Mesenteric fat pad (tissue), 1 donor: ENCODE measurements around the gene GMPPB. TPM values are rescaled to one million over a fixed set of nuclear protein-coding genes. Genes with fewer than 3 reads are reported as not detected.
"Not testable (repeated sequence)": the region's sequence is repeated elsewhere in the genome, so short reads cannot be mapped to it uniquely, and the experiment has no call there.

Experiments
- DNase-seq: peaks from one replicate; pipeline ENCODE4 v3.0.0-alpha.2; 2020; ENCODE audit warnings: low spot score
- long read RNA-seq: library from polyadenylated mRNA; unstranded; transcript quantifications from one replicate; pipeline ENCODE4 v2.0.0, GENCODE V29; 2020
- total RNA-seq: library from RNA; stranded (reverse); fragmentation: NEBNext Ultra II Directional; extraction: Animal tissue kit (Norgen Biotek cat#: 25700); gene quantifications from one replicate; pipeline ENCODE4 v1.2.1, GENCODE V29; 2021
- donor health status: DM: yes; HTN: yes; CAD: no.

The GMPPB gene
- total RNA-seq: 45.4 TPM
- long read RNA-seq, full-length matches to known transcripts: 366 of 445 reads
- long read RNA-seq, partial matches to known transcripts: 15 of 445 reads
- long read RNA-seq, other reads (novel, unspliced or antisense): 64 of 445 reads

DNA sequence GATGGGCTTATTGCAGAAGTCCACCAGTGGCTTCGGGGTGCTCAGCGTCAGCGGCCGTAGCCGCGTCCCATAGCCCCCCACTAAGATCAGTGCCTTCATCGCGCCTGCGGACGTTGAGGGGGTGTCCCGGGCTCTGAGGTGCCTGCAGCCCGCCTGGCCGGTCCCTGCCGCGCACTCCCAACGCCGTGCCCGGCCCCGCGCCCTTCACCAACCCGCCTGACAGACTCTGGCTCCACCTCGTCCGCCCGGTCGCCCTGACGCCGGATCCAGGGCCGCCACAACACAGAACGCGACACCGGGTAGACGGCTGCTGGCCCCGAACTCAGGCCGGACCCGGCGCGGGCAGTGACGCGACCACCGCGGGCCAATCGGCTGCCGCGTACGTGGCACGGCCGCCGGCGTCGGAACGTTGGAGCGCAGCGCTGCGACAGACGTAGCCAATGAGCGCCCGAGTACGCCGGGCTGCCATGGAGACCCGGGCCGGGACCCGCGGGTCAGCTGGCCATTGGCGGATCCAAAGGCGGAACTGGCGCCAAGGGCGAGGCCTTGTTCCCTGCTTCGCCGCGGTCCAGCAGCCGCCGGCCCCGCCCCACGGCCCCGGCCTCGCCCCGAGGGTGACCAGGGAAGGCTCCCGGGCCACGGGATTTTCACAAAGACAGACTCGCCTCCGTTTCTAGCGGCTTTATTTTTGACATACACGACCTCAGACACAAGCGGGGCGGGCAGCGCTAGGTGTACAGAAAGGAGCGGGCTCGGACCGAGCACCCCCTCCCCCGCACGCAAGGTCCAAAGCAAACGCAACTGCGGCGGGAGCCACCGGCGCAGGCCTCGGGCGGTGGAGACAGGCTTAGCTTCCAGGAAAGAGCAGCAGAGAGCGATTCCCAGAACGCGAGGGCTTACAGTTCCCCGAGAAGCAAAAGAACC lies at the start of gene GMPPB:
Gene GMPPB, minus strand, starts transcription at position 324 of the 924 bp plus-strand sequence. Its CDS starts 225 bp downstream, at position 99.
- DNase-seq: peak; percentile 99

DNA sequence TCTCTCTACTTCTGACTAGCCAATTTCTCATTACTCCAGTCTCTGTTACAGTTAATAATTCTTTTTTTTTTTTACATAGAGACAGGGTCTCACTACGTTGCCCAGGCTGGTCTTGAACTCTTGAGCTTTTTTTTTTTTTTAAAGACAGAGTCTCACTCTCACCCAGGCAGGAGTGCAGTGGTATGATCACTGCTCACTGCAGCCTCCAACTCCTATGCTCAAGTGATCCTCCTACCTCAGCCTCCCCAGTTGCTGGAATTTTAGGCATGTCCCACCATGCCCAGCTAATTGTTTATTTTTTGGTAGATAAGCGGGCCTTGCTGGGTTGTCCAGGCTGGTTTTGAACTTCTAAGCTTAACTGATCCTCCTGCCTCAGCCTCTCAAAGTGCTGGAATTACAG lies 49.0 kb upstream of the GMPPB start:
- DNase-seq: no peak

DNA sequence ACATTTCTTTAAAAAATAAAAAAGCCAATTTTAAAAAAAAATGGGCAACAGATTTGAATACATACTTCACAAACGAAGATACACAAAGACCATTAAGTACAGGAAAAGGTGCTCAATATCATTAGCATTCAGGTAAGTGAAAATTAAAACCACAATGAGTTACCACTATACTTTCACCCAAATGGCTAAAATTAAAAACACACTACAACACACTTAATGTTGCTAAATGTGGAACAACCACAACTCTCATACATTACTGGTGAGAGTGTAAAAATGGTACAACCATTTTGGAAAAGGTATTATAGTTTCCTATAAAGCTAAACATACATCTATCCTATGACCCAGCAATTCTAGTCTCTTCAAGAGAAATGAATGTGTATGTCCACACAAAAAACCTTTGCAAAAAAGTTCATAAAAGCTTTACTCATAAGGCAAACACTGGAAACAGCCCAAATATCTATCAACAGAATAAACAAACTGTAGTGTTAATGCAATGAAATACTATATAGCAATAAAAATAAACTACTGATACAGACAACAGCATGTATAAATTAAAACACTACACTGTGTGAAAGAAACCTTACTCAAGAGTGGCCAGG lies 47.7 kb upstream of the GMPPB start:
- DNase-seq: no peak

DNA sequence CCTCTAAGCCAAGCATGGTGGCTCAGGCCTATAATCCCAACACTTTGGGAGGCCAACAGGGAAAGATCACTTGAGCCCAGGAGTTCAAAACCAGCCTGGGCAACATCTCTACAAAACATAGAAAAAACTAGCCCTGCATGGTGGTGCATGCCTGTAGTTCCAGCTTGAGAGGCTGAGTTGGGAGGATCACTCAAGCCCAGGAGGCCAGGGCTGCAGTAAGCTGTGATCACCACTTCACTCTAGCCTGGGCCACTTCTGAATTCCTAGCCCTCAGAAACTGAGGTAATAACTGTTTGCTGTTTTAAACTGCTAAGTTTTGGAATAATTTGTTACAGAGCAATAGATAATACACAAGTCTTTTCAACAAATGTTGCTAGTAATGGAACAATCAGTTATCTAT lies 46.2 kb upstream of the GMPPB start:
- no peak for DNase-seq

DNA sequence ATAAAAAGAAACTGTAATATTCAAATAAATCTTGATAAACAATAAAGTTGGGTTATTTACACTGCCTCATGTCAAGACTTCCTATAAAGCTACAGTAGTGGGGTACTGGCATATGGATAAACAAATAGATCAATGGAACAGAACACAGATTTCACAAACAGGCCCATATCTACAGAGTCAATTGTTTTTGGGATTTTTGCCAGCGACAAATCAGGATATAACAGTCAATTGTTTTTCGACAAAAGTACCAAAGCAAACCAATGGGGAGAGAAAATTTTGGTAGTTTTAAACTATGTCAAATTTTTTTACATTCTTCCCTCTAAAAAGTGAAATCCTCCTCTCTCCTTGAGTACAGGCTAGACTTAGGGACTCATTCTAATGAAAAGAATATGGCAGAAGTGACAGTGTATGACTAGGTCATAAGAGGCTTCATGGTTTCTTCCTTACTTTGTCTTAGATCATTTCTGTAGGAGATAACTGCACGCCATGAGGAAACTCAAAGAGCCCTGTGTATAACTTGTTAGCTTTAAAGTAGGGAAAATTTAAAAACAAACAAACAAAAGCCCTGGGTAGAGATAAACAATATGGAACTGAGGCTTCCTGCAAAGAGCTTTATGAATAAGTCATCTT lies 45.6 kb upstream of the GMPPB start:
- DNase-seq: no peak

DNA sequence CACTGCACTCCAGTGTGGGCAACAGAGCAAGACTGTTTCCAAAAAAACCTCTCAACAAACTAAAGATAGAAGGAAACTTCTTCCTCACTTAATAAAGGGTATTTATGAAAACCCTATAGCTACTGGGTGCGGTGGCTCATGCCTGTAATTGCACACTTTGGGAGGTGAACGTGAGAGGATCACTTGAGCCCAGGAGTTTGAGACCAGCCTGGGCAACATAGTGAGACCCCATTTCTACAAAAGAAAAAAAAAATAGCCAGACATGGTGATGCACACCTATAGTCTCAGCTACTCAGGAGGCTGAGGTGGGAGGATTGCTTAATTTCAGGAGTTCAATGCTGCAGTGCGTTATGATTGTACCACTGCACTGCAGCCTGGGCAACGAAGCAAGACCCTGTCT lies 40.2 kb upstream of the GMPPB start:
- no peak for DNase-seq

DNA sequence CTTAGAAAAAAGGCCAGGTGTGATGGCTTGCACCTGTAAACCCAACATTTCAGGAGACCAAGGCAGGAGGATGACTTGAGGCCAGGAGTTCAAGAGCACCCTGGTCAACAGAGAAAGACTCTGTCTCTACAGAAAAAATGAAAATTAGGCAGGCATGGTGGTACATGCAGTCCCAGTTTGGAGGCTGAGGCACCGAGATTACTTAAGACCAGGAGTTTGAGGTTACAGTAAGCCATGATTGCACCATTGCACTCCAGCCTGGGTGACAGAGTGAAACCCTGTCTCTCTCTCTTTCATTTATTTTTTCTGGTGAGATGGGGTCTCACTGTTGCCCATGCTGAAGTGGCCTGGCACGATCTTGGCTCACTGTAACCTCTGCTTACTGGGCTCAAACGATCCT lies 37.9 kb upstream of the GMPPB start:
- DNase-seq: no peak

DNA sequence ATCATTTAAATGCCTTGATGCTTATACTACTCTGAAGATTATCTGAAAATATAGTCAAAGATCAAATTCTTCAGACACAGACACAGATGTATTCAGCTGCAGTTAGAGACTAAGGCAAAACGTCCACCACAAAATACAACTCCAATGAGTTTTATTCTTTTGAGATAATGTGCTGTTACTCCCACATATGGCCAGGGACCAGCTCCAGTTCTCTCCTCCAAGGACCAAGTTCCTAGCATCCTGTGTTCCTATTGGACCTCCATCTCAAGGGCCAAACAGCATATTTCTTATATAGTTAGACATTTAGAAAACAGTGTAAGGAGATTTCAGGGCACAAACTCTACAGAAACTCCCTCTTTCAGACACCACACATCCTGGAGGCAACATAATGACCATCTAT lies 35.5 kb upstream of the GMPPB start:
- no peak for DNase-seq

DNA sequence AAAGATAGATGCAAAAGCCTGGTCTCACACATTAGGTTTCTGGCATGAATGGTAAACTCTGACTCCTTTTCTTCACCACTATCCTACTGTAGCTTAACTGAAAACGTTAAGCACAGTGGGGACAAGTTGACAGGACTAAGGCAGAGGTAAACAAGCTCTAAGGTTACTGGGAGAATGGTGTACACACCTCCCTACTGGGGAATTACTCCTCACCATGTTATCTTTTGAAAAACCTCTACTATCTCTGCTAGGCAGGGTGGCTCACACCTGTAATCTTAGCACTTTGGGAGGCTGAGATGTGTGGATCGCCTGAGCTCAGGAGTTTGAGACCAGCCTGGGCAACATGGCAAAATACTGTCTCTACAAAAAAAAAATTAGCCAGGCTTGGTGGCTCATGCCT lies 33.4 kb upstream of the GMPPB start:
- DNase-seq: no peak

DNA sequence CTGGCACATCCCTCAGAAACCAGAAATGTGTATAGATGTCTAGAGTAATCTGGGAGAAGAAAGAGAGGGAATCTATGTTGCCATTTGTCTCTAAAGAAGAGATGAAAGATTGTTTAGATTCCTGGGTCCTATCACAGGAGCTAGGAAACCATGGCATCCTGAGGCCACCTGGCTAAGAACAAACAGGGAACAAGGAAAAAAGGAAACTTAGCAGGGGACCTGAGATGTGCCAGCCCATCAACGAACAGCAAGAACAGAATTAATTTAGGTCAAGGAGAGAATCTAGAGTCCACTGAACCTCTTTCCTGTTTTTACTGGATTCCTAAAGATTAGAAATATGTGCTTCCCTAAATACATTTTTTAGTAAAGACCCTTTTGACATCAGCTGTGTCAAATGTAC lies 32.3 kb upstream of the GMPPB start:
- no peak for DNase-seq

DNA sequence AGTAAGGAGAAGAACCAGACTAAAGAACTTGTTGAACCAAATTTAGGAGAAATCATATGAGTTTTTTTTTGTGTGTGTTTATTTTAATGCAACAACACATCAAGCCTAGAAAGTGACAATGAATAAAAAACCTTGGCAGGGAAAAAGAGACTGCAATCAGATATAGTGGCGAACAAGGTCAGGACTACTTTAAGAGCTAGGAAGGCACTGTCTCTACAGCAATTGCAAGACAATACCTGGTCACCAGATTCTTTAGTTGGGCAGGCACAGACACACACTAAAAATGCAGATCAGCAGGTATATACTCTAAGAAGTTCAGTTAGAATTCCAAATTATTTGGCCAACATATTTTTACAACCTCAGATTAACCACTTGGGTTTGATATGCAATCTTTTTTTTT lies 30.8 kb upstream of the GMPPB start:
- DNase-seq: no peak

DNA sequence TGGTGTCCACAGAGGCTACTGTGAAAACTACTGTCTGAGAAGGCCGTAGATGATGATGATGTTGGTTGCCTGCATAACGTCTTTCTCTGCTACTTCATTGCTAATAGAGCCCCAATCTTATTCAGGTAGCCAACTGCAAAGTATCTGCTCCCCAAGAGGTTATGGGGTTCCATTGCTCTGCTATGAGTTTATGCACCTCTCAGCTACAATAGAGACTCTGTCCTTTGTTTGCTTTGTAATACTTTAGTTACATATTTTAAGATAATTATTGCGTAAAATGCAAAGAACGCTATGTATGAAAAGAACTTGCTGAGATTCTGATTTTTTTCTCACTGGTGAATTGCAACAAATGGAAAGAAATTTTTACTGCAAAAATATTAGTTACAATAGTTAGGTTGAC lies 27.8 kb upstream of the GMPPB start:
- no peak for DNase-seq

DNA sequence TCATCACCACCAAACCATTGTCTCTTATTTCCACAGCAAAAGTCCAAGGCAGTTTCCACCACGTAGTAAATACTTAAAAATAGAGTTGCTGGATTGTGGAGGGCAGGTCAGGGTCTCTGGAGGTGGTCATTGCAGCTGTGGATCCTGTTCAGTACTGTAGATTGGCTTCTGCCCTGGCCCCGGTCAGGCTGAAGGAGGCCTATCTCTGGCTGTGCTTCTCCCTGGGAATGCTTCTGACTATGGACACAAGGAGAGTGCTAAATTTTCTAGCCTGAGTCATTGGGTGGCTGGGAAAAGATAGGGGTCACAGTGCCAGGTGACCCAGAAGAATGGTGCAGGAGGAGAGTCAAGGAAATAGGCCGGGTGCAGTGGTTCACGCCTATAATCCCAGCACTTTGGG lies 26.3 kb upstream of the GMPPB start:
- no peak for DNase-seq

DNA sequence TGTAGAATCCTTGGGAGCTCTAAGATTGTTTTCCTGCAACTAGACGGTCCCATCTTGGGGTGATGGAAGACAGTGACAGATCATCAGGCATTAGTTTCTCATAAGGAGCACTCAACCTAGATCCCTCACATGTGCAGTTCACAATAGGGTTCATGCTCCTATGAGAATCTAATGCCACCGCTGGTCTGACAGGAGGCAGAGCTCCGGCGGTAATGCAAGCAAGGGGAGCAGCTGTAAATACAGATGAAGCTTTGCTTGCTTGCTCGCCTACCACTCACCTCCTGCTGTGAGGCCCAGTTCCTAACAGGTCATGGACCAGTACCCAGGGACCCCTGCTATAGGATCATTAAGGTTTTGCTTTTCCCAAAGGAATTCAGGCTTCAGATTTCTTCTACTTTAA lies 25.1 kb upstream of the GMPPB start:
- not testable (repeated sequence) for DNase-seq

DNA sequence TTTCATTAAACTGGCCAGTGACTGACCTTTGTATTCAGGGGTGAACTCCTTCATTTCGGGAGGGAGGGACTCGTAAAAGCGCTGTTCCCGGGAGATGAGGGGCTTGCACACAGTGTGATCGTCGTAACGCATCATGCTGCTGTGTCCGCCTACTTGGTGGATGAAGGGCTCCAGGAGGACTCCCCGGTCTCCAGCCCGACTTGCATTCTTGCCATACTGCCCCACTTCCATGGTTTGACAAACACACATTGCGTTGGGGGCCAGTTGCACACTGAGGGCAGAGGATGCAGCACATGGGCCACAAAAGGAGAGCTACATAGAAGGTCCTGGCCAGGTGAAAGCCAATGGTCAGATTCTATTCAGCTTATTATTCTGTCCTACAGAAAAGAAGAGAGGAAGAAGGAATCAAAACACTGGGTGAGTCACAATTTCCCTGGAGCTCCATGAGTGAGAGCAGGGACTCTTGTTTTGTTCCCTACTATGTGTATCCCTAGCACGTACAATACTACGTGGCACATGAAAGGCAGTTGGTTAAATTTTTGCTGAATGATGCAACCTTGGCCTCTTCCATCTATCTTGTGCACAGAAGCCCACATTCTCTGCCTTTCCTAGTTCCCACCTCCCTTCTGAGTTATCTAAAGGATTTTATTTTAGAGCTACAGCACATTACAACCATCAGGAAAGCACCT lies 24.2 kb upstream of the GMPPB start:
- DNase-seq: no peak

DNA sequence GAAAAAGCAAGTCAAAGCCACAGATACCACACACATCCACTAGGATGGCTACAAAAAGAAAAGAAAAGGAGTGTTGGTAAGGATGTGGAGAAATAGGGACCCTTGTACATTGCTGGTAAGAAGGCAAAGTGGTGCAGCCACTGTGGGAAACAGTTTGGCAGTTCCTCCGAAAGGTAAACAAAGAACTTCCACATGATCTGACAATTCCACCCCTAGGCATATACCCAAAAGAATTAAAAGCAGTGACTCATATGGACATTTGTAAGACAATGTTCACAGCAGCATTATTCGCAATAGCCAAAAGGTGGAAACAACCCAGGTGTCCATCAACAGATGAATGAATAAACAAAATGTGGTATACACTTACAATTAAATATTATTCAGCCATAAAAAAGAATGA lies 22.2 kb upstream of the GMPPB start:
- DNase-seq: no peak

DNA sequence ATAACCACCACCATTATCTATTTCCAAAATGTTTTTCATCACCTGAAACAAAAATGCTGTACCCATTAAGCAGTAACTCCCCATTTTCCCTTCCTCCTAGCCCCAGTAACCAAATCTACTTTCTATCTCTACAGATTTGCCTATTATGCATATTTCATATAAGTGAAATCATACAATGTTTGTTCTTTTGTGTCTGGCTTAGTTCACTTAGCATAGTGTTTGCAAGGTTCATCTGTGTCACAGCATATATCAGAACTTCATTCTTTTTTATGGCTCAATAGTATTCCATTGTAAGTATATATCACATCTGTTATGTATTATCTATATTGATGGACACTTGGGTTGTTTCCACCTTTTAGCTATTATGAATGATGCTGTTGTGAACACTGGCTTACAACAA lies 16.7 kb upstream of the GMPPB start:
- DNase-seq: no peak

DNA sequence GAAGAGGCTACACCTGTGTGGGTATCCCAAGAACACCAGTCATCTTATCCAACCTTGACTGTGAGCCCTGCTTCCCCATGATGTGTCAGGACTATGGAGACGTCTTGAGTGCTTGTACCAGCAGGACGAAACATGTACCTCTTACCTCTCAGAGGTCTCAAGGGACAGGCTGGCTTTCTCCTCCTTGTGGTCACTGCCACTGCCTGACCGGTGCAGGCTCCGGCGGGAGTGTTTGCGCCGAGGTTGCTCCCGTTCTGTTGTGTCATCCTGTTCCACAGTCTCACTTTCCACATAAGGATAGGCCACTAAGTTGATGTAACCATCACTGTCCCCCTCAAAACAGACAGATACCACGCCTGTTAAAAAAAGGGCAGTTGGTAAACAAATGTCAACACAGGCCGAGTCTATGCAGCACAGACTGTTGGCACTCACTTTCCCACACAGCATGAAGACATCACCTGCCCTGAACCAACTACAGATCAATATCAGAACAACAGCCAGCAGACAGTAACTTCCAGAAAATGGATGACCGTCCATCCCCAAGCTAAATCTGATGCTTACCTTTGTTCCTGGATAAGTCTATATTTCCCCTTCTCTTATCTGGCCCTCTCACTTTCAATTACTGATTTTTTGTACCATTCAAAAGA lies 14.4 kb upstream of the GMPPB start:
- no peak for DNase-seq

DNA sequence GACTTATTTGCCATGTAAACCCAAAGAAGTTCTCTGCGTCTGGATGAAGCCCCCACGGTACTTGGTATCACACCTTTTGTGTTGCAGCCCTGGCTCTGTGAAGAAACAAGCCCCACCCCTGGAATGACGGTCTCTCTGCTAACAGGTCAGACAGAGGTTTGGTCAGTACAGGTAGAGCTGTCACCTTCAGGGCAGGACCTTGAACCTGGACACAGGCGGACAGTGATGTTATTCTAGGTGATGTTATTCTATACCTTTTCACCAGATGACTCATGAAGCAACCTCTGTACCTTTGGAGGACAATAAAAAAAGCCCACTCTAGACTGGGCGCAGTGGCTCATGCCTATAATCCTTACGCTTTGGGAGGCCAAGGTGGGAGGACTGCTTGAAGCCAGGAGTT lies 11.0 kb upstream of the GMPPB start:
- DNase-seq: no peak

DNA sequence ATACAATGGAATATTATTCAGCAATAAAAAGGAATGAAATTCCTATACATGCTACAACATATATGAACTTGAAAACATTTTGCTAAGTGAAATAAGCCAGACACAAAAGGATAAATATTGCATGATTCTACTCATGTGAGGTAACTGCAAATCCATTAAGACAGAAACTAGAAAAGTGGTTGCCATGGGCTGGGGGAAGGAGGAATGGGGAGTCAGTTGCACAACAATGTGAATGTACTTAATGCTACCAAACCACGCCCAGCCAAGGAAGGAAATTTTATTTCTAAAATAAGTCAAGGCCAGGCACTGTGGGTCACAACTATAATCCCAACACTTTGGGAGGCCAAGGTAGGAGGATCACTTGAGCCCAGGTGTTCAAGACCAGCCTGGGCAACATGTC lies 9.8 kb upstream of the GMPPB start:
- no peak for DNase-seq

DNA sequence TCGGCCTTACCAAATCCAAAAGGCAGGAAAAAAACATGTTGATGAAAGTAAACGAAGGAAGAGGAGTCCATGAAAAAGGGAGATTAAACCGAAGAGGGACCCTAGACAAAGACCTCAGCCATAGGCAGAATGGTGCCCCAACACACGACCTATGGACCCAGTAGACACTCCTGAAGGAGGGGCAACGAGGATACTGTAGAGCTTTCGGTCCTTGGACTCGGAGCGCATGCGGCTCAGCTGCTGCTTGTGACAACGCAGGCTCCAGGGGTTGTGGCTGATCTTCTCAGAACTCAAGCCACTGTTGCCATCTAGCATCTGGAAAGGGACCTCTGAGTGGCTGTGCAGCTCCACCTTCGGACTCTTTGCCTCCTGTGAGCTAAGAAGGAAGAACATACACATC lies 8.8 kb upstream of the GMPPB start:
- DNase-seq: no peak
